Omental fat pad (tissue), 4 donors: ENCODE results near the gene BOC. TPM values are rescaled to one million over a fixed set of nuclear protein-coding genes. Genes with fewer than 3 reads are reported as not detected.
A peak's percentile ranks its signal among the peaks of the same experiment; 100 is the strongest.

ENCODE experiments used
- ATAC-seq: fragments of 150-250 bp; one replicate; pipeline ENCODE4 v1.9.1; 2016; ENCODE audit warnings: mild to moderate bottlenecking, moderate library complexity; ENCODE audit not compliant: low FRiP score
- DNase-seq: peaks from one replicate; pipeline ENCODE4 v3.0.0-alpha.2; 2019; ENCODE audit warnings: low spot score
- CTCF ChIP-seq, 3 donors: fragments of 450-650 bp; IDR thresholded peaks; one replicate each; pipeline ENCODE4 v1.5.1; 2016 to 2017; ENCODE audit warnings: antibody characterized with exemption in 3 of 3, mild to moderate bottlenecking in 3 of 3, moderate library complexity in 2 of 3
- total RNA-seq, 4 donors: library from RNA; depleted of rRNA; stranded (reverse); fragments of >200 nt; gene quantifications; one replicate each; pipeline ENCODE4 v1.1.0, GENCODE V29; 2016

Gene BOC
- total RNA-seq, 4 donors from 2014 or later, result 28.1 to 103 (median 54.0) TPM

GRCh38 chr3:113304856-113305540, 93.6 kb downstream of the BOC start:
- no peak for ATAC-seq
- no peak for TF ChIP-seq CTCF (IDR thresholded peaks at IDR 0.05)

GRCh38 chr3:113310960-113311359, 99.6 kb downstream of the BOC start:
- ATAC-seq (no peak), DNase-seq (no peak)
- TF ChIP-seq CTCF (IDR thresholded peaks at IDR 0.05), result no peak

More at GRCh38 chr3:113304856-113305540, 93.6 kb downstream of the BOC start:
- DNase-seq, result no peak

GRCh38 chr3:113312416-113312815, 101.1 kb downstream of the BOC start:
- TF ChIP-seq CTCF (IDR thresholded peaks at IDR 0.05), result no peak
- no peak for ATAC-seq
- no peak for DNase-seq

- DNase-seq (no peak), ATAC-seq (no peak)
- no peak for TF ChIP-seq CTCF (IDR thresholded peaks at IDR 0.05)
These were observed 103.6 kb downstream of the BOC start for GRCh38 chr3:113314923-113315322.

GRCh38 chr3:113329757-113330156, 118.4 kb downstream of the BOC start:
- TF ChIP-seq CTCF (IDR thresholded peaks at IDR 0.05), result no peak
- no peak for DNase-seq
- peak; percentile 79 for ATAC-seq

GRCh38 chr3:113330742-113331141, 119.4 kb downstream of the BOC start:
- TF ChIP-seq CTCF (IDR thresholded peaks at IDR 0.05), result no peak
- DNase-seq, result no peak
- ATAC-seq, result no peak

GRCh38 chr3:113331187-113331586, 119.8 kb downstream of the BOC start:
- TF ChIP-seq CTCF (IDR thresholded peaks at IDR 0.05), result no peak
- DNase-seq (no peak), ATAC-seq (no peak)
